ENCODE results near the gene CXXC1. TPM values are rescaled to one million over a fixed set of nuclear protein-coding genes. Genes with fewer than 3 reads are reported as not detected.

Gene CXXC1
- polyA plus RNA-seq, 3 donors: 30.9 to 227 (median 33.4) TPM

GRCh38 chr18:50297621-50298442, 10.3 kb upstream of the CXXC1 start:
- Mint-ChIP-seq H3K9me3 (peaks cover 2 to 15% (median 10%) of the 10 kb centered on the region in 7 donors), H3K27me3 (ENCODE audit: low read depth in 3 of 3) (peaks cover 20 to 33% (median 28%) of the 10 kb centered on the region in 3 donors), H3K4me3 (peak overlapping the region; percentile 79 to 94), H3K4me1 (peaks cover 18% of the 10 kb centered on the region), H3K36me3 (peaks cover 4 to 9% of the 10 kb centered on the region in 2 donors), H3K27ac (peak overlapping the region in 6 of 7 donors; percentile 50 to 89 (median 86))
- peak overlapping the region; percentile 8 to 70 (median 34) for H3K4me3 ChIP-seq (replicated peaks in 1 of 3; ENCODE audit: low read depth in 2 of 3, low read length in 3 of 3)
- peaks cover 14 to 23% of the 10 kb centered on the region in 2 donors for H3K4me1 ChIP-seq (ENCODE audit: control insufficient read depth in 1 of 2, insufficient read depth in 2 of 2, low read length in 2 of 2)
- peak overlapping the region in 1 of 2 donors; percentile 42 for H3K27ac ChIP-seq (ENCODE audit: low read depth in 1 of 2, low read length in 2 of 2)
- H2AFZ ChIP-seq (ENCODE audit: insufficient read depth, low read depth, low read length, poor library complexity, severe bottlenecking): peak overlapping the region; percentile 78
- 0% methylated on average over 18 of the region's 28 CpGs for WGBS (ENCODE audit: insufficient coverage)
- intact Hi-C loops (cut with micrococcal nuclease): loop anchor here in 1 of 2 donors (5.0 kb wide), 1 partner anchor 59 kb away; no protein-coding TSS in a partner anchor
- no peak for TF ChIP-seq CTCF (IDR thresholded peaks at IDR 0.05)
- peak overlapping the region; percentile 70 for H3K4me2 ChIP-seq (replicated peaks; ENCODE audit: extremely low read depth, low read length, poor library complexity, severe bottlenecking)
- DNase-seq: peak; percentile 84 to 90 (median 90)
- no peak overlapping the region for H3K9ac ChIP-seq (ENCODE audit: insufficient read depth, low read length, poor library complexity, severe bottlenecking)
- H3K36me3 ChIP-seq (replicated peaks in 1 of 2; ENCODE audit: control insufficient read depth in 1 of 2, insufficient read depth in 2 of 2, low read length in 2 of 2): no peaks in the 10 kb centered on the region
- H3K9me3 ChIP-seq (replicated peaks in 1 of 2; ENCODE audit: control insufficient read depth in 1 of 2, insufficient read depth in 1 of 2, low read length in 2 of 2): no peaks in the 10 kb centered on the region
- peaks cover 17 to 36% of the 10 kb centered on the region in 2 donors for H3K27me3 ChIP-seq (ENCODE audit: control insufficient read depth in 2 of 2, insufficient read depth in 2 of 2, low read length in 2 of 2)
- no peaks in the 10 kb centered on the region for H3K79me2 ChIP-seq (ENCODE audit: insufficient read depth, low read length)
- H4K20me1 ChIP-seq (ENCODE audit: insufficient read depth, low read length): no peaks in the 10 kb centered on the region

DNA sequence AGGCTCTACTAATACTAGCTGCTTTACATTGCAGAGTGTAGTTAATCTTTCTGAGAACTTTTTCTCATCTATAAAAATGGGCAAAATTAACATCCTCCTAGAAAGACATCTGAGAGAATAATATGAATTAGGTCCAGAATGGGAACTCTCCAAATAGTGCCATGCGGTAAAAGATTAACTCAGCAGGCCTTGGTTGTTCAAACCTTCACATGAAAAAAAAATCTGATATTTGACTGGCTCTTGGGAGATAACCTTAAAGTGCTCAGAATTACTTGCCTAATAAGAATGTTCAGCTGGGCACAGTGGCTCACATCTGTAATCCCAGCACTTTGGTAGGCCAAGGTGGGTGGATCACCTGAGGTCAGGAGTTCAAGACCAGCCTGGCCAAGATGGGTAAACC, 5.5 kb upstream of the CXXC1 start:
- H3K4me1 Mint-ChIP-seq: peaks cover 24% of the 10 kb centered on the region
- H3K4me3 ChIP-seq (replicated peaks in 1 of 3; ENCODE audit: low read depth in 2 of 3, low read length in 3 of 3): no peak overlapping the region
- no peak overlapping the region for H3K27ac Mint-ChIP-seq
- intact Hi-C loops (cut with micrococcal nuclease): no loop called here
- H3K9ac ChIP-seq (ENCODE audit: insufficient read depth, low read length, poor library complexity, severe bottlenecking): no peak overlapping the region
- H3K4me2 ChIP-seq (replicated peaks; ENCODE audit: extremely low read depth, low read length, poor library complexity, severe bottlenecking): no peak overlapping the region
- no peaks in the 10 kb centered on the region for H3K36me3 ChIP-seq (replicated peaks in 1 of 2; ENCODE audit: control insufficient read depth in 1 of 2, insufficient read depth in 2 of 2, low read length in 2 of 2)
- H3K27ac ChIP-seq (ENCODE audit: low read depth in 1 of 2, low read length in 2 of 2): no peak overlapping the region
- no peak overlapping the region for H3K4me3 Mint-ChIP-seq
- no peaks in the 10 kb centered on the region for H3K9me3 ChIP-seq (replicated peaks in 1 of 2; ENCODE audit: control insufficient read depth in 1 of 2, insufficient read depth in 1 of 2, low read length in 2 of 2)
- H3K27me3 Mint-ChIP-seq (ENCODE audit: low read depth in 3 of 3): peaks cover 0 to 7% (median 2%) of the 10 kb centered on the region in 3 donors
- H4K20me1 ChIP-seq (ENCODE audit: insufficient read depth, low read length): no peaks in the 10 kb centered on the region
- TF ChIP-seq CTCF (IDR thresholded peaks at IDR 0.05): no peak
- H3K79me2 ChIP-seq (ENCODE audit: insufficient read depth, low read length): peaks cover 2% of the 10 kb centered on the region
- no CpG with 5 or more reads among the region's 1 CpG for WGBS (ENCODE audit: insufficient coverage)
- H3K9me3 Mint-ChIP-seq: peaks cover 0 to 6% (median 2%) of the 10 kb centered on the region in 7 donors
- H3K36me3 Mint-ChIP-seq: no peaks in the 10 kb centered on the region
- H3K4me1 ChIP-seq (ENCODE audit: control insufficient read depth in 1 of 2, insufficient read depth in 2 of 2, low read length in 2 of 2): peaks cover 19 to 28% of the 10 kb centered on the region in 2 donors
- no peak overlapping the region for H2AFZ ChIP-seq (ENCODE audit: insufficient read depth, low read depth, low read length, poor library complexity, severe bottlenecking)
- no peaks in the 10 kb centered on the region for H3K27me3 ChIP-seq (ENCODE audit: control insufficient read depth in 2 of 2, insufficient read depth in 2 of 2, low read length in 2 of 2)
- DNase-seq: no peak

Measured in CD14-positive monocyte (primary cell).